ENCODE results near the gene CEL.
A peak's percentile ranks its signal among the peaks of the same experiment; 100 is the strongest.
"Not testable (repeated sequence)": the region's sequence is repeated elsewhere in the genome, so short reads cannot be mapped to it uniquely, and the experiment has no call there.

CEL gene

GRCh38 chr9:133061764-133062145, at the start of gene CEL:
TSS of gene CEL (plus strand) at chr9:133061981. CDS start at chr9:133062003, 22 bp downstream.
- not testable (repeated sequence) for DNase-seq (ENCODE audit: low read depth)

- no peak for DNase-seq (ENCODE audit: low read depth)
Measured at GRCh38 chr9:133014696-133015095, 47.1 kb upstream of the CEL start.

GRCh38 chr9:133023117-133023890, 38.5 kb upstream of the CEL start:
- peak; percentile 14 for DNase-seq (ENCODE audit: low read depth)

- no peak for DNase-seq (ENCODE audit: low read depth)
Measured at GRCh38 chr9:133026426-133026825, 35.4 kb upstream of the CEL start.

GRCh38 chr9:133027134-133027533, 34.6 kb upstream of the CEL start:
- no peak for DNase-seq (ENCODE audit: low read depth)

GRCh38 chr9:133028221-133028620, 33.6 kb upstream of the CEL start:
- DNase-seq (ENCODE audit: low read depth): no peak

- DNase-seq (ENCODE audit: low read depth): no peak
Measured at GRCh38 chr9:133029994-133030316, 31.8 kb upstream of the CEL start.

- peak; percentile 87 for DNase-seq (ENCODE audit: low read depth)
Measured at GRCh38 chr9:133030317-133031129, 31.3 kb upstream of the CEL start, which contains the start of gene GTF3C5. TSS of gene GTF3C5 (plus strand) at chr9:133030997. CDS start at chr9:133031012, 15 bp downstream.

- no peak for DNase-seq (ENCODE audit: low read depth)
Measured at GRCh38 chr9:133031130-133031422, 30.7 kb upstream of the CEL start.

GRCh38 chr9:133031496-133031911, 30.3 kb upstream of the CEL start:
- DNase-seq (ENCODE audit: low read depth): no peak

- DNase-seq (ENCODE audit: low read depth): no peak
Measured at GRCh38 chr9:133032171-133032570, 29.6 kb upstream of the CEL start.

GRCh38 chr9:133035669-133036068, 26.1 kb upstream of the CEL start:
- DNase-seq (ENCODE audit: low read depth): no peak

GRCh38 chr9:133037775-133038515, 23.8 kb upstream of the CEL start:
- no peak for DNase-seq (ENCODE audit: low read depth)

- DNase-seq (ENCODE audit: low read depth): peak; percentile 14
Measured at GRCh38 chr9:133040892-133041479, 20.8 kb upstream of the CEL start.

- DNase-seq (ENCODE audit: low read depth): no peak
Measured at GRCh38 chr9:133041958-133042357, 19.8 kb upstream of the CEL start.

GRCh38 chr9:133042676-133043075, 19.1 kb upstream of the CEL start:
- DNase-seq (ENCODE audit: low read depth): no peak

GRCh38 chr9:133043449-133044035, 18.2 kb upstream of the CEL start:
- DNase-seq (ENCODE audit: low read depth): no peak

GRCh38 chr9:133044125-133044524, 17.7 kb upstream of the CEL start:
- DNase-seq (ENCODE audit: low read depth): no peak

GRCh38 chr9:133044661-133045060, 17.1 kb upstream of the CEL start:
- no peak for DNase-seq (ENCODE audit: low read depth)

GRCh38 chr9:133045132-133045531, 16.6 kb upstream of the CEL start:
- no peak for DNase-seq (ENCODE audit: low read depth)

- DNase-seq (ENCODE audit: low read depth): no peak
Measured at GRCh38 chr9:133046196-133046899, 15.4 kb upstream of the CEL start.

Data from activated T-cell treated with anti-CD3 and anti-CD28 coated beads for 1 hour (primary cell).